ENCODE data around the gene BAZ1A.
"Not testable (repeated sequence)": the region's sequence is repeated elsewhere in the genome, so short reads cannot be mapped to it uniquely, and the experiment has no call there.

The BAZ1A gene

GRCh38 chr14:34858765-34859164 is 16.4 kb downstream of the BAZ1A start:
- DNase-seq (ENCODE audit: low read depth in 2 of 2, low spot score in 1 of 2) = no peak

GRCh38 chr14:34857689-34858449 is 17.3 kb downstream of the BAZ1A start:
- DNase-seq (ENCODE audit: low read depth in 2 of 2, low spot score in 1 of 2) = no peak

GRCh38 chr14:34853041-34853440 is 22.1 kb downstream of the BAZ1A start:
- DNase-seq (ENCODE audit: low read depth in 2 of 2, low spot score in 1 of 2) = no peak

- DNase-seq (ENCODE audit: low read depth in 2 of 2, low spot score in 1 of 2) = no peak
Measured at GRCh38 chr14:34851395-34851794, 23.8 kb downstream of the BAZ1A start.

- no peak for DNase-seq (ENCODE audit: low read depth in 2 of 2, low spot score in 1 of 2)
Measured at GRCh38 chr14:34845869-34846268, 29.3 kb downstream of the BAZ1A start.

GRCh38 chr14:34843011-34843554 is 32.1 kb downstream of the BAZ1A start:
- no peak for DNase-seq (ENCODE audit: low read depth in 2 of 2, low spot score in 1 of 2)

- DNase-seq (ENCODE audit: low read depth in 2 of 2, low spot score in 1 of 2) = no peak
Measured at GRCh38 chr14:34837801-34838322, 37.3 kb downstream of the BAZ1A start.

- no peak for DNase-seq (ENCODE audit: low read depth in 2 of 2, low spot score in 1 of 2)
Measured at GRCh38 chr14:34835312-34835711, 39.8 kb downstream of the BAZ1A start.

GRCh38 chr14:34833549-34834523 is 41.3 kb downstream of the BAZ1A start:
- no peak for DNase-seq (ENCODE audit: low read depth in 2 of 2, low spot score in 1 of 2)

- DNase-seq (ENCODE audit: low read depth in 2 of 2, low spot score in 1 of 2) = no peak
Measured at GRCh38 chr14:34826661-34827060, 48.5 kb downstream of the BAZ1A start.

GRCh38 chr14:34824826-34825225 is 50.3 kb downstream of the BAZ1A start:
- DNase-seq (ENCODE audit: low read depth in 2 of 2, low spot score in 1 of 2) = no peak

GRCh38 chr14:34824256-34824655 is 50.9 kb downstream of the BAZ1A start:
- no peak for DNase-seq (ENCODE audit: low read depth in 2 of 2, low spot score in 1 of 2)

GRCh38 chr14:34817768-34818167 is 57.4 kb downstream of the BAZ1A start:
- DNase-seq (ENCODE audit: low read depth in 2 of 2, low spot score in 1 of 2) = no peak

- DNase-seq (ENCODE audit: low read depth in 2 of 2, low spot score in 1 of 2) = no peak
Measured at GRCh38 chr14:34810028-34810427, 65.1 kb downstream of the BAZ1A start.

GRCh38 chr14:34806257-34806656 is 68.9 kb downstream of the BAZ1A start:
- DNase-seq (ENCODE audit: low read depth in 2 of 2, low spot score in 1 of 2) = no peak

GRCh38 chr14:34804933-34805332 is 70.2 kb downstream of the BAZ1A start:
- no peak for DNase-seq (ENCODE audit: low read depth in 2 of 2, low spot score in 1 of 2)

GRCh38 chr14:34798861-34799260 is 76.3 kb downstream of the BAZ1A start:
- DNase-seq (ENCODE audit: low read depth in 2 of 2, low spot score in 1 of 2) = not testable (repeated sequence)

GRCh38 chr14:34797747-34798583 is 77.2 kb downstream of the BAZ1A start:
- DNase-seq (ENCODE audit: low read depth in 2 of 2, low spot score in 1 of 2) = no peak

GRCh38 chr14:34796902-34797301 is 78.3 kb downstream of the BAZ1A start:
- DNase-seq (ENCODE audit: low read depth in 2 of 2, low spot score in 1 of 2) = no peak

- DNase-seq (ENCODE audit: low read depth in 2 of 2, low spot score in 1 of 2) = no peak
Measured at GRCh38 chr14:34794941-34795340, 80.2 kb downstream of the BAZ1A start.

- no peak for DNase-seq (ENCODE audit: low read depth in 2 of 2, low spot score in 1 of 2)
Measured at GRCh38 chr14:34794217-34794616, 80.9 kb downstream of the BAZ1A start.

Data from stimulated activated CD8-positive, alpha-beta memory T cell treated with anti-CD3 and anti-CD28 coated beads, Interleukin-4, amount 100 ng/mL, for 4 hours (primary cell).